B cell (primary cell): ENCODE data around the gene SNX32. TPM values are rescaled to one million over a fixed set of nuclear protein-coding genes. Genes with fewer than 3 reads are reported as not detected.

Source experiments
- ATAC-seq: fragments of 200-7000 bp; cut with Tn5 transposase; one replicate; pipeline ENCODE4 v1.10.0; 2021; ENCODE audit warnings: low read depth, mild to moderate bottlenecking, moderate number of reproducible peaks, moderate library complexity
- CTCF ChIA-PET: fragments of 350-600 bp; sonication (Branson Sonifier 250); formaldehyde crosslinking; loops from one replicate; lab custom pipeline; 2021; ENCODE audit warnings: antibody characterized with exemption, inconsistent platforms; lab: Charles Lee
- POLR2A ChIA-PET: fragments of 350-600 bp; sonication (Branson Sonifier 250); formaldehyde crosslinking; loops from one replicate; lab custom pipeline; 2021; ENCODE audit warnings: antibody characterized with exemption; lab: Charles Lee
- DNase-seq: peaks from one replicate; pipeline ENCODE4 v3.0.0; 2013
- H2AFZ ChIP-seq: 2 replicates; pipeline ENCODE4 v1.6.1; 2012; ENCODE audit warnings: mild to moderate bottlenecking, low read depth, low read length; ENCODE audit not compliant: insufficient read depth, poor library complexity, severe bottlenecking
- H3K27ac ChIP-seq, 2 donors: 1 replicate in 1 of 2; 2 replicates in 1 of 2; pipeline ENCODE4 v1.5.1; 2012 to 2013; ENCODE audit warnings: low read length in 2 of 2, mild to moderate bottlenecking in 2 of 2, moderate library complexity in 1 of 2
- H3K27me3 ChIP-seq, 4 experiments: fragments of 200-600 bp in 1 of 4; sonication (generic) in 1 of 4; replicated peaks in 1 of 4; 1 replicate in 2 of 4; 2 replicates in 2 of 4; pipeline versions ENCODE4 v1.6.1 to v1.7.0; 2013 to 2016; ENCODE audit warnings: low read length in 3 of 4, mild to moderate bottlenecking in 2 of 4, mixed read lengths in 1 of 4, moderate library complexity in 1 of 4; ENCODE audit not compliant: insufficient read depth in 4 of 4, control insufficient read depth in 3 of 4; ENCODE audit errors: control extremely low read depth in 1 of 4
- H3K36me3 ChIP-seq, 2 experiments: replicated peaks in 1 of 2; 1 replicate in 1 of 2; 2 replicates in 1 of 2; pipeline versions ENCODE4 v1.6.1 to v1.7.1; 2013; ENCODE audit warnings: low read length in 1 of 2; ENCODE audit not compliant: insufficient read depth in 2 of 2, control insufficient read depth in 1 of 2; ENCODE audit errors: control extremely low read depth in 1 of 2, extremely low read depth in 1 of 2
- H3K4me1 ChIP-seq, 2 donors: fragments of 200-600 bp in 1 of 2; sonication (generic) in 1 of 2; 1 replicate in 1 of 2; 2 replicates in 1 of 2; pipeline versions ENCODE4 v1.5.1 to v1.6.1; 2013 to 2017; ENCODE audit warnings: low read length in 2 of 2; ENCODE audit not compliant: control insufficient read depth in 2 of 2, insufficient read depth in 2 of 2
- H3K4me2 ChIP-seq: replicated peaks from 2 replicates; pipeline ENCODE3; 2012; ENCODE audit warnings: mild to moderate bottlenecking, low read depth, low read length; ENCODE audit not compliant: poor library complexity, severe bottlenecking
- H3K4me3 ChIP-seq, 5 experiments: fragments of 200-600 bp in 1 of 5; sonication (generic) in 1 of 5; 1 replicate in 3 of 5; 2 replicates in 2 of 5; pipeline versions ENCODE4 v1.5.1 to v1.7.0; 2011 to 2016; ENCODE audit warnings: low read length in 4 of 5, mild to moderate bottlenecking in 4 of 5, low read depth in 2 of 5, control low read depth in 1 of 5, moderate library complexity in 1 of 5; ENCODE audit not compliant: insufficient read depth in 1 of 5; ENCODE audit errors: control extremely low read depth in 1 of 5, extremely low read depth in 1 of 5
- H3K79me2 ChIP-seq: fragments of 200-600 bp; sonication (generic); one replicate; pipeline ENCODE4 v1.6.0; 2016; ENCODE audit warnings: low read length; ENCODE audit not compliant: control insufficient read depth, insufficient read depth
- H3K9ac ChIP-seq: fragments of 200-600 bp; sonication (generic); 2 replicates; pipeline ENCODE4 v1.6.1; 2017; ENCODE audit warnings: mild to moderate bottlenecking, low read length, moderate library complexity
- H3K9me3 ChIP-seq, 3 donors: one replicate each; pipeline versions ENCODE4 v1.6.1 to v1.7.1; 2013; ENCODE audit warnings: low read length in 2 of 3; ENCODE audit not compliant: control insufficient read depth in 2 of 3, insufficient read depth in 1 of 3; ENCODE audit errors: control extremely low read depth in 1 of 3
- H4K20me1 ChIP-seq: 2 replicates; pipeline ENCODE4 v1.6.0; 2012; ENCODE audit warnings: mild to moderate bottlenecking, low read length; ENCODE audit not compliant: insufficient read depth, control insufficient read depth, poor library complexity, severe bottlenecking
- H3K27ac Mint-ChIP-seq: one replicate; pipeline ENCODE4 v1.8.0; 2021; ENCODE audit warnings: mixed read lengths
- H3K27me3 Mint-ChIP-seq: one replicate; pipeline ENCODE4 v1.8.0; 2021; ENCODE audit warnings: mixed read lengths
- H3K4me1 Mint-ChIP-seq: one replicate; pipeline ENCODE4 v1.8.0; 2021; ENCODE audit warnings: mixed read lengths
- H3K4me3 Mint-ChIP-seq: one replicate; pipeline ENCODE4 v1.8.0; 2021; ENCODE audit warnings: mixed read lengths
- H3K9me3 Mint-ChIP-seq: one replicate; pipeline ENCODE4 v1.8.0; 2022; ENCODE audit warnings: mixed read lengths; ENCODE audit not compliant: insufficient read depth
- EZH2 ChIP-seq: IDR thresholded peaks from 2 replicates; pipeline ENCODE4 v1.6.1; 2012; ENCODE audit warnings: borderline replicate concordance, low read depth, mild to moderate bottlenecking, moderate library complexity, low read length; ENCODE audit not compliant: insufficient read depth, poor library complexity, severe bottlenecking
- WGBS: methylation state at CpG from one replicate; pipeline ENCODE4 v1.1.5; 2013; ENCODE audit warnings: missing lambda C conversion rate; ENCODE audit not compliant: insufficient coverage; 5-methylcytosine and 5-hydroxymethylcytosine counted together
- intact Hi-C: fragments of 100-400 bp; cut with micrococcal nuclease; formaldehyde crosslinking; loops from one replicate; pipeline ENCODE4 v1.10.0; 2022
- polyA plus RNA-seq: library from polyadenylated mRNA; depleted of rRNA; stranded (reverse); fragments of >200 nt; gene quantifications from 2 replicates; pipeline ENCODE4 v1.2.3, GENCODE V29; 2012
- total RNA-seq, 2 donors: library from RNA; stranded (reverse); fragments of 120-200 nt in 1 of 2; gene quantifications; 1 replicate in 1 of 2; 2 replicates in 1 of 2; pipeline versions ENCODE4 v1.2.3 to v1.2.4, GENCODE V29; 2013 to 2022
- TF ChIP-seq, protein P1 (sequence below): fragments of 200-600 bp; IDR thresholded peaks from one replicate; pipeline ENCODE4 v1.8.0; 2022; ENCODE audit warnings: antibody characterized with exemption, mild to moderate bottlenecking

Gene SNX32
- total and polyA plus RNA-seq, 2 donors (not counting 1 experiment from before 2014, with no cell fraction given): 0.57 to 0.89 TPM

- Histone ChIP-seq H3K4me1 (peaks cover 12 to 23% of the 10 kb centered on the region in 2 donors), H3K36me3 (peaks cover 0 to 62% of the 10 kb centered on the region in 2 experiments), H3K4me2 (no peak overlapping the region), H3K27ac (no peak overlapping the region), H3K9me3 (peaks cover 0 to 15% (median 0%) of the 10 kb centered on the region in 3 donors), H3K4me3 (no peak overlapping the region), H2AFZ (no peak overlapping the region), H3K9ac (no peak overlapping the region), H3K27me3 (no peaks in the 10 kb centered on the region), H3K79me2 (peaks cover 43% of the 10 kb centered on the region), H4K20me1 (peaks cover 73% of the 10 kb centered on the region)
- H3K4me1 Mint-ChIP-seq: peaks cover 35% of the 10 kb centered on the region
- H3K27me3 Mint-ChIP-seq: no peaks in the 10 kb centered on the region
- POLR2A ChIA-PET: interaction anchor here (0.5 to 0.6 kb wide), 2 partner anchors 8 to 13 kb away, joined by 3 to 6 read pairs; no protein-coding TSS in a partner anchor
- peak overlapping the region; percentile 59 for H3K27ac Mint-ChIP-seq
- no peak for TF ChIP-seq EZH2
- TF ChIP-seq, protein P1, sequence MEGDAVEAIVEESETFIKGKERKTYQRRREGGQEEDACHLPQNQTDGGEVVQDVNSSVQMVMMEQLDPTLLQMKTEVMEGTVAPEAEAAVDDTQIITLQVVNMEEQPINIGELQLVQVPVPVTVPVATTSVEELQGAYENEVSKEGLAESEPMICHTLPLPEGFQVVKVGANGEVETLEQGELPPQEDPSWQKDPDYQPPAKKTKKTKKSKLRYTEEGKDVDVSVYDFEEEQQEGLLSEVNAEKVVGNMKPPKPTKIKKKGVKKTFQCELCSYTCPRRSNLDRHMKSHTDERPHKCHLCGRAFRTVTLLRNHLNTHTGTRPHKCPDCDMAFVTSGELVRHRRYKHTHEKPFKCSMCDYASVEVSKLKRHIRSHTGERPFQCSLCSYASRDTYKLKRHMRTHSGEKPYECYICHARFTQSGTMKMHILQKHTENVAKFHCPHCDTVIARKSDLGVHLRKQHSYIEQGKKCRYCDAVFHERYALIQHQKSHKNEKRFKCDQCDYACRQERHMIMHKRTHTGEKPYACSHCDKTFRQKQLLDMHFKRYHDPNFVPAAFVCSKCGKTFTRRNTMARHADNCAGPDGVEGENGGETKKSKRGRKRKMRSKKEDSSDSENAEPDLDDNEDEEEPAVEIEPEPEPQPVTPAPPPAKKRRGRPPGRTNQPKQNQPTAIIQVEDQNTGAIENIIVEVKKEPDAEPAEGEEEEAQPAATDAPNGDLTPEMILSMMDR: no peak
- CTCF ChIA-PET: no interaction called here
- DNase-seq (peak; percentile 21), ATAC-seq (no peak)
- H3K4me3 Mint-ChIP-seq: no peak overlapping the region
- intact Hi-C loops: no loop called here
- WGBS: 98% methylated on average over 6 of the region's 6 CpGs
- H3K9me3 Mint-ChIP-seq: no peaks in the 10 kb centered on the region
Observed at GRCh38 chr11:65853246-65853979, 19.6 kb downstream of the SNX32 start.

GRCh38 chr11:65854161-65854592 is 20.4 kb downstream of the SNX32 start:
- DNase-seq (no peak), ATAC-seq (no peak)
- Histone ChIP-seq H3K27ac (no peak overlapping the region), H3K36me3 (peaks cover 0 to 62% of the 10 kb centered on the region in 2 experiments), H4K20me1 (peaks cover 73% of the 10 kb centered on the region), H3K79me2 (peaks cover 43% of the 10 kb centered on the region), H2AFZ (no peak overlapping the region), H3K9ac (no peak overlapping the region), H3K4me1 (peaks cover 18 to 31% of the 10 kb centered on the region in 2 donors), H3K9me3 (peaks cover 0 to 15% (median 0%) of the 10 kb centered on the region in 3 donors), H3K4me3 (no peak overlapping the region), H3K4me2 (no peak overlapping the region), H3K27me3 (no peaks in the 10 kb centered on the region)
- POLR2A ChIA-PET: no interaction called here
- Mint-ChIP-seq H3K27me3 (no peaks in the 10 kb centered on the region), H3K4me1 (peaks cover 41% of the 10 kb centered on the region), H3K4me3 (peak overlapping the region; percentile 18), H3K27ac (peak overlapping the region; percentile 38), H3K9me3 (no peaks in the 10 kb centered on the region)
- WGBS: 100% methylated on average over 3 of the region's 4 CpGs
- intact Hi-C loops: no loop called here
- CTCF ChIA-PET: no interaction called here
- no peak for TF ChIP-seq EZH2
- TF ChIP-seq, protein P1: no peak
